GM21619 (cell line): ENCODE data around the gene UMODL1.

Experiments used
- ATAC-seq: cut with Tn5 transposase; IDR thresholded peaks from one replicate; pipeline ENCODE4 v1.9.1; 2021; ENCODE audit not compliant: unreplicated experiment

The UMODL1 gene

GRCh38 chr21:42094811-42095210 lies 23.7 kb downstream of the UMODL1 start:
- no peak for ATAC-seq

GRCh38 chr21:42095581-42095980 lies 24.5 kb downstream of the UMODL1 start:
- no peak for ATAC-seq

GRCh38 chr21:42096566-42096965 lies 25.4 kb downstream of the UMODL1 start:
- ATAC-seq = no peak

- no peak for ATAC-seq
Observed at GRCh38 chr21:42097274-42097673, 26.2 kb downstream of the UMODL1 start.

GRCh38 chr21:42097860-42098454 lies 26.8 kb downstream of the UMODL1 start:
- ATAC-seq = no peak

- ATAC-seq = no peak
Observed at GRCh38 chr21:42098957-42099505, 27.9 kb downstream of the UMODL1 start.

GRCh38 chr21:42101246-42101645 lies 30.1 kb downstream of the UMODL1 start:
- ATAC-seq = no peak

- ATAC-seq = no peak
Observed at GRCh38 chr21:42102076-42102475, 31.0 kb downstream of the UMODL1 start.

- ATAC-seq = no peak
Observed at GRCh38 chr21:42102526-42102925, 31.4 kb downstream of the UMODL1 start.

- no peak for ATAC-seq
Observed at GRCh38 chr21:42102991-42103390, 31.9 kb downstream of the UMODL1 start.

GRCh38 chr21:42103843-42104242 lies 32.7 kb downstream of the UMODL1 start:
- no peak for ATAC-seq

GRCh38 chr21:42105476-42106315 lies 34.6 kb downstream of the UMODL1 start:
- ATAC-seq = no peak

GRCh38 chr21:42106425-42106824 lies 35.3 kb downstream of the UMODL1 start:
- ATAC-seq = no peak

- ATAC-seq = no peak
Observed at GRCh38 chr21:42107177-42107880, 36.2 kb downstream of the UMODL1 start.

- peak; percentile 61 for ATAC-seq
Observed at GRCh38 chr21:42107881-42108553, 36.9 kb downstream of the UMODL1 start.

GRCh38 chr21:42108554-42109340 lies 37.6 kb downstream of the UMODL1 start:
- ATAC-seq = no peak

- ATAC-seq = no peak
Observed at GRCh38 chr21:42109473-42109872, 38.4 kb downstream of the UMODL1 start.

- no peak for ATAC-seq
Observed at GRCh38 chr21:42109873-42110525, 38.9 kb downstream of the UMODL1 start.

GRCh38 chr21:42110691-42111469 lies 39.8 kb downstream of the UMODL1 start:
- no peak for ATAC-seq
